Gastrocnemius medialis (tissue), 4 donors: Measurements from ENCODE around the gene OR13F1. TPM values are rescaled to one million over a fixed set of nuclear protein-coding genes. Genes with fewer than 3 reads are reported as not detected.

ENCODE experiments used
- ATAC-seq, 2 donors: fragments of 150-250 bp; one replicate each; pipeline ENCODE4 v1.9.1; 2016
- DNase-seq, 2 donors: peaks; one replicate each; pipeline ENCODE4 v3.0.0-alpha.2; 2019
- H3K27ac ChIP-seq, 4 donors: fragments of 200-600 bp; sonication (generic); 1 replicate in 1 of 4; 2 replicates in 3 of 4; pipeline ENCODE4 v1.5.1; 2016 to 2018; ENCODE audit warnings: mild to moderate bottlenecking in 2 of 4, moderate library complexity in 1 of 4
- H3K27me3 ChIP-seq, 3 donors: fragments of 200-600 bp; sonication (generic) in 2 of 3; 1 replicate in 1 of 3; 2 replicates in 2 of 3; pipeline versions ENCODE4 v1.5.1 to v1.6.0; 2016 to 2019; ENCODE audit warnings: mild to moderate bottlenecking in 1 of 3, moderate library complexity in 1 of 3
- H3K36me3 ChIP-seq, 2 donors: fragments of 200-600 bp; sonication (generic) in 1 of 2; one replicate each; pipeline ENCODE4 v1.5.1; 2017 to 2018
- H3K4me1 ChIP-seq, 2 donors: fragments of 200-600 bp; sonication (generic) in 1 of 2; one replicate each; pipeline ENCODE4 v1.5.1; 2016 to 2017; ENCODE audit warnings: mild to moderate bottlenecking in 2 of 2
- H3K4me3 ChIP-seq, 4 donors: fragments of 200-600 bp; sonication (generic) in 3 of 4; 1 replicate in 1 of 4; 2 replicates in 3 of 4; pipeline ENCODE4 v1.5.1; 2016 to 2019; ENCODE audit warnings: mild to moderate bottlenecking in 2 of 4
- H3K9me3 ChIP-seq, 3 donors: fragments of 200-600 bp; sonication (generic) in 2 of 3; 1 replicate in 1 of 3; 2 replicates in 2 of 3; pipeline ENCODE4 v1.5.1; 2016 to 2019
- CTCF ChIP-seq, 5 experiments: fragments of 450-650 bp in 3 of 5; fragments of 200-600 bp in 2 of 5; sonication (generic) in 2 of 5; IDR thresholded peaks in 4 of 5; conservative IDR thresholded peaks in 1 of 5; 1 replicate in 4 of 5; 2 replicates in 1 of 5; pipeline ENCODE4 v1.5.1; 2016 to 2019; ENCODE audit warnings: antibody characterized with exemption in 5 of 5, mild to moderate bottlenecking in 3 of 5, moderate library complexity in 3 of 5
- POLR2A ChIP-seq, 2 donors: fragments of 450-650 bp; IDR thresholded peaks; one replicate each; pipeline ENCODE4 v1.6.1; 2017; ENCODE audit warnings: antibody characterized with exemption in 2 of 2, mild to moderate bottlenecking in 2 of 2, moderate library complexity in 2 of 2
- in situ Hi-C, 4 donors: fragments of 200-750 bp; cut with MboI; loops; one replicate each; pipeline versions ENCODE4 v1.15.0 to v1.8.0; 2017; ENCODE audit warnings: low sequenced_read_pairs in 4 of 4
- intact Hi-C: fragments of 100-400 bp; cut with DNase I; formaldehyde crosslinking; loops from one replicate; pipeline ENCODE4 v1.15.1; 2023; ENCODE audit warnings: low total_unique reads
- total RNA-seq, 4 donors: library from RNA; depleted of rRNA; stranded (reverse); fragments of >200 nt; gene quantifications; one replicate each; pipeline versions ENCODE4 v1.1.0 to v1.2.3, GENCODE V29; 2016

OR13F1 gene
- total RNA-seq, 4 donors from 2014 or later = not detected

- TF ChIP-seq CTCF (IDR thresholded peaks at IDR 0.05 in 4 of 5, conservative IDR thresholded peaks at IDR 0.05 in 1 of 5) (no peak), POLR2A (IDR thresholded peaks at IDR 0.05) (no peak)
- no peaks in the 10 kb centered on the region for H3K27me3 ChIP-seq
- H3K9me3 ChIP-seq = no peaks in the 10 kb centered on the region
- no peaks in the 10 kb centered on the region for H3K4me1 ChIP-seq
- no peak overlapping the region for H3K4me3 ChIP-seq
- no peak for ATAC-seq
- in situ Hi-C loops (no loop called here), intact Hi-C loops (no loop called here)
- H3K27ac ChIP-seq = no peak overlapping the region
- DNase-seq = no peak
- H3K36me3 ChIP-seq = no peaks in the 10 kb centered on the region
Observed at GRCh38 chr9:104544644-104545043, 40.6 kb downstream of the OR13F1 start.

GRCh38 chr9:104553261-104553660, 49.2 kb downstream of the OR13F1 start:
- no peaks in the 10 kb centered on the region for H3K36me3 ChIP-seq
- intact Hi-C loops = no loop called here
- no peak for ATAC-seq
- no peak for TF ChIP-seq CTCF (IDR thresholded peaks at IDR 0.05 in 4 of 5, conservative IDR thresholded peaks at IDR 0.05 in 1 of 5)
- TF ChIP-seq POLR2A (IDR thresholded peaks at IDR 0.05) = no peak
- no peak overlapping the region for H3K4me3 ChIP-seq
- H3K9me3 ChIP-seq = no peaks in the 10 kb centered on the region
- H3K27ac ChIP-seq = no peak overlapping the region
- no peaks in the 10 kb centered on the region for H3K4me1 ChIP-seq
- in situ Hi-C loops = no loop called here
- H3K27me3 ChIP-seq = no peaks in the 10 kb centered on the region
- no peak for DNase-seq

Other genes with a start within 250 kb of the OR13F1 start
- not detected for gene OR13C4, start 22.9 kb downstream of the OR13F1 start, total RNA-seq
- not detected for gene OR13C3, start 32.6 kb downstream of the OR13F1 start, total RNA-seq
- not detected for gene OR13C8, start 64.9 kb downstream of the OR13F1 start, total RNA-seq
- not detected for gene OR13C5, start 95.2 kb downstream of the OR13F1 start, total RNA-seq
- gene OR13C2, start 101.4 kb downstream of the OR13F1 start, total RNA-seq = not detected
- not detected for gene OR13C9, start 113.9 kb downstream of the OR13F1 start, total RNA-seq
- gene OR13D1, start 190.3 kb downstream of the OR13F1 start, total RNA-seq = not detected
- gene NIPSNAP3A, start 243.4 kb downstream of the OR13F1 start, total RNA-seq = 10 to 100 TPM in 1 of 4 donors, 1 to 10 TPM in 3; 5.9 to 17.2 (median 6.9) TPM